Neuronal stem cell (in vitro differentiated cells): ENCODE results near the gene PRTFDC1.
"Not testable (repeated sequence)": the region's sequence is repeated elsewhere in the genome, so short reads cannot be mapped to it uniquely, and the experiment has no call there.

Experiments
- DNase-seq: peaks from one replicate; pipeline ENCODE4 v3.0.0-alpha.2; 2013; ENCODE audit warnings: low spot score
- H2AFZ ChIP-seq: one replicate; pipeline ENCODE4 v1.6.1; 2013; ENCODE audit warnings: mild to moderate bottlenecking, low read length, inconsistent platforms
- H2AK5ac ChIP-seq: 2 replicates; pipeline ENCODE4 v1.6.1; 2013; ENCODE audit warnings: low read depth, mild to moderate bottlenecking, inconsistent platforms, low read length, moderate library complexity, mixed read lengths
- H2BK120ac ChIP-seq: 2 replicates; pipeline ENCODE4 v1.6.1; 2013; ENCODE audit warnings: low read depth, mild to moderate bottlenecking, inconsistent platforms, low read length, moderate library complexity, mixed read lengths
- H2BK12ac ChIP-seq: one replicate; pipeline ENCODE4 v1.6.1; 2013; ENCODE audit warnings: low read length, inconsistent platforms
- H2BK15ac ChIP-seq: 2 replicates; pipeline ENCODE4 v1.6.1; 2013; ENCODE audit warnings: mild to moderate bottlenecking, low read length, inconsistent platforms, mixed read lengths
- H2BK5ac ChIP-seq: one replicate; pipeline ENCODE4 v1.6.1; 2013; ENCODE audit warnings: inconsistent platforms, mild to moderate bottlenecking, low read length, moderate library complexity
- H3K14ac ChIP-seq: one replicate; pipeline ENCODE4 v1.6.1; 2013; ENCODE audit warnings: low read length, inconsistent platforms
- H3K18ac ChIP-seq: 2 replicates; pipeline ENCODE4 v1.6.1; 2013; ENCODE audit warnings: low read length, inconsistent platforms
- H3K23ac ChIP-seq: 2 replicates; pipeline ENCODE4 v1.6.1; 2013; ENCODE audit warnings: low read depth, mild to moderate bottlenecking, mixed read lengths, low read length, inconsistent platforms; ENCODE audit not compliant: poor library complexity
- H3K27ac ChIP-seq: replicated peaks from 3 replicates; pipeline ENCODE4 v1.5.1; 2013; ENCODE audit warnings: low read length, inconsistent platforms
- H3K27me3 ChIP-seq, 3 experiments: 2 replicates each; pipeline ENCODE4 v1.6.1; 2013; ENCODE audit warnings: low read length in 3 of 3, mild to moderate bottlenecking in 2 of 3, inconsistent platforms in 1 of 3, low read depth in 1 of 3, mixed read lengths in 1 of 3, moderate library complexity in 1 of 3; ENCODE audit not compliant: control insufficient read depth in 3 of 3, insufficient read depth in 3 of 3
- H3K36me3 ChIP-seq, 2 donors: replicated peaks in 1 of 2; 2 replicates each; pipeline ENCODE4 v1.6.1; 2013; ENCODE audit warnings: low read length in 2 of 2; ENCODE audit not compliant: control insufficient read depth in 2 of 2, insufficient read depth in 2 of 2
- H3K4ac ChIP-seq: 2 replicates; pipeline ENCODE4 v1.6.1; 2013; ENCODE audit warnings: inconsistent platforms, mild to moderate bottlenecking, low read length, moderate library complexity
- H3K4me1 ChIP-seq, 2 donors: 1 replicate in 1 of 2; 2 replicates in 1 of 2; pipeline ENCODE4 v1.6.1; 2013; ENCODE audit warnings: low read length in 2 of 2, low read depth in 1 of 2; ENCODE audit not compliant: control insufficient read depth in 2 of 2, insufficient read depth in 1 of 2
- H3K4me2 ChIP-seq: one replicate; pipeline ENCODE4 v1.6.1; 2013; ENCODE audit warnings: mild to moderate bottlenecking, low read length, inconsistent platforms; ENCODE audit not compliant: insufficient read depth, poor library complexity, severe bottlenecking
- H3K4me3 ChIP-seq, 2 donors: 2 replicates each; pipeline ENCODE4 v1.5.1; 2013; ENCODE audit warnings: low read length in 2 of 2, mild to moderate bottlenecking in 2 of 2, inconsistent platforms in 1 of 2, moderate library complexity in 1 of 2
- H3K79me1 ChIP-seq: one replicate; pipeline ENCODE4 v1.6.1; 2013; ENCODE audit warnings: low read depth, mild to moderate bottlenecking, inconsistent platforms, low read length, moderate library complexity
- H3K9ac ChIP-seq: one replicate; pipeline ENCODE4 v1.6.1; 2013; ENCODE audit warnings: mild to moderate bottlenecking, low read depth, low read length, inconsistent platforms; ENCODE audit not compliant: poor library complexity
- H3K9me3 ChIP-seq, 2 donors: replicated peaks in 1 of 2; 2 replicates each; pipeline versions ENCODE3 to v1.6.1; 2013; ENCODE audit warnings: low read length in 2 of 2, mild to moderate bottlenecking in 2 of 2, inconsistent platforms in 1 of 2, low read depth in 1 of 2, mixed read lengths in 1 of 2, moderate library complexity in 1 of 2; ENCODE audit not compliant: control insufficient read depth in 2 of 2, insufficient read depth in 1 of 2
- H4K8ac ChIP-seq: one replicate; pipeline ENCODE4 v1.6.1; 2013; ENCODE audit warnings: low read depth, mild to moderate bottlenecking, inconsistent platforms, low read length, moderate library complexity
- H4K91ac ChIP-seq: one replicate; pipeline ENCODE4 v1.6.1; 2013; ENCODE audit warnings: low read length, low read depth, mild to moderate bottlenecking, inconsistent platforms; ENCODE audit not compliant: poor library complexity
- WGBS, 2 donors: extraction: QIAGEN DNeasy Blood & Tissue Kit; methylation state at CpG; one replicate each; pipeline ENCODE4 v1.1.7; 2013; ENCODE audit warnings: missing lambda C conversion rate in 2 of 2, mixed read lengths in 1 of 2; ENCODE audit not compliant: insufficient read length in 2 of 2, insufficient replicate concordance in 1 of 2; ENCODE audit errors: extremely low coverage in 2 of 2; 5-methylcytosine and 5-hydroxymethylcytosine counted together

Gene PRTFDC1

DNA sequence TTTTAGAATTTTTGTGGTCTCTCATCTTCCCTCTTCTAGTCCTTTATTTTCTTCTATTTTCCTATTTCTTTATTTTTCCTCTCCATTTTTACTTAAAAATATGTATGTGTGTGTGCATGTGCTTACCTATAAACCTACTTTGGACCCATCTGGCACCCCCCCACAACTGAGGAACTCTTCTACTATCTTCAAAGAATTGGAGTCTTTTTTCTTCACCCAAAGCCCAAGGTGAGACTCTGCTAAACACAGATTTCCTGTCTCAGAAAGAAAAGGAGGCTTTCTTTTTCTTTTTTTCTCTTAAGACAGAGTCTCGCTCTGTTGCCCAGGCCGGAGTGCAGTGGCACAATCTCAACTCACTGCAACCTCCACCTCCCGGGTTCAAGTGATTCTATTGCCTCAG, 24.2 kb downstream of the PRTFDC1 start:
- Histone ChIP-seq H3K4ac (no peak overlapping the region), H3K27ac (no peak overlapping the region), H2AFZ (no peak overlapping the region), H3K23ac (no peak overlapping the region), H2BK12ac (no peak overlapping the region), H3K4me2 (no peak overlapping the region), H3K27me3 (no peaks in the 10 kb centered on the region), H3K14ac (no peak overlapping the region), H2BK120ac (no peak overlapping the region), H3K36me3 (no peaks in the 10 kb centered on the region), H4K8ac (no peak overlapping the region), H3K9ac (no peak overlapping the region), H3K4me3 (no peak overlapping the region), H2AK5ac (no peak overlapping the region), H3K18ac (no peak overlapping the region), H3K79me1 (no peaks in the 10 kb centered on the region), H2BK15ac (no peak overlapping the region), H3K4me1 (no peaks in the 10 kb centered on the region), H3K9me3 (peaks cover 0 to 11% of the 10 kb centered on the region in 2 donors), H4K91ac (no peak overlapping the region), H2BK5ac (no peak overlapping the region)
- WGBS, 2 donors: no CpG with 5 or more reads among the region's 3 CpGs
- DNase-seq: no peak

GRCh38 chr10:24926557-24926956, 25.8 kb downstream of the PRTFDC1 start:
- WGBS, 2 donors: no CpG with 5 or more reads among the region's 8 CpGs
- H3K23ac ChIP-seq: no peak overlapping the region
- no peak overlapping the region for H3K18ac ChIP-seq
- no peak overlapping the region for H3K4ac ChIP-seq
- no peak overlapping the region for H3K4me3 ChIP-seq
- no peak overlapping the region for H2BK5ac ChIP-seq
- H4K8ac ChIP-seq: no peak overlapping the region
- peaks cover 0 to 2% of the 10 kb centered on the region in 2 donors for H3K36me3 ChIP-seq
- no peak overlapping the region for H4K91ac ChIP-seq
- no peak overlapping the region for H2BK15ac ChIP-seq
- no peaks in the 10 kb centered on the region for H3K27me3 ChIP-seq
- no peak overlapping the region for H2BK120ac ChIP-seq
- H3K27ac ChIP-seq: no peak overlapping the region
- no peak overlapping the region for H2AFZ ChIP-seq
- H3K9ac ChIP-seq: no peak overlapping the region
- no peak overlapping the region for H3K4me2 ChIP-seq
- DNase-seq: no peak
- H3K9me3 ChIP-seq: peaks cover 0 to 9% of the 10 kb centered on the region in 2 donors
- H3K4me1 ChIP-seq: peaks cover 0 to 1% of the 10 kb centered on the region in 2 donors
- H3K14ac ChIP-seq: no peak overlapping the region
- no peak overlapping the region for H2BK12ac ChIP-seq
- H3K79me1 ChIP-seq: no peaks in the 10 kb centered on the region
- no peak overlapping the region for H2AK5ac ChIP-seq

GRCh38 chr10:24925799-24926198, 26.6 kb downstream of the PRTFDC1 start:
- peaks cover 0 to 6% of the 10 kb centered on the region in 2 donors for H3K4me1 ChIP-seq

GRCh38 chr10:24924483-24924882, 27.9 kb downstream of the PRTFDC1 start:
- H2BK5ac ChIP-seq, DNase-seq, H3K27me3 ChIP-seq, H2BK15ac ChIP-seq, H3K79me1 ChIP-seq, H3K4me2 ChIP-seq, H4K91ac ChIP-seq, H2AFZ ChIP-seq, H3K18ac ChIP-seq, H4K8ac ChIP-seq, H2BK12ac ChIP-seq, H3K4ac ChIP-seq, H2AK5ac ChIP-seq, H3K4me1 ChIP-seq, H3K23ac ChIP-seq, H3K4me3 ChIP-seq, H2BK120ac ChIP-seq, H3K9ac ChIP-seq, H3K14ac ChIP-seq, H3K27ac ChIP-seq, H3K9me3 ChIP-seq, H3K36me3 ChIP-seq: not testable (repeated sequence)

More at GRCh38 chr10:24925799-24926198, 26.6 kb downstream of the PRTFDC1 start:
- H2BK120ac ChIP-seq: no peak overlapping the region
- no peak overlapping the region for H2AFZ ChIP-seq
- H3K79me1 ChIP-seq: no peaks in the 10 kb centered on the region
- no peaks in the 10 kb centered on the region for H3K27me3 ChIP-seq
- H3K18ac ChIP-seq: no peak overlapping the region
- H3K23ac ChIP-seq: no peak overlapping the region
- WGBS, 2 donors: no CpG with 5 or more reads among the region's 4 CpGs
- H4K8ac ChIP-seq: no peak overlapping the region
- H2BK15ac ChIP-seq: no peak overlapping the region
- H3K36me3 ChIP-seq: peaks cover 0 to 2% of the 10 kb centered on the region in 2 donors
- H3K9ac ChIP-seq: no peak overlapping the region
- no peak overlapping the region for H2AK5ac ChIP-seq
- DNase-seq: no peak
- no peak overlapping the region for H2BK5ac ChIP-seq
- no peak overlapping the region for H3K4me2 ChIP-seq
- H4K91ac ChIP-seq: no peak overlapping the region
- no peak overlapping the region for H3K4ac ChIP-seq
- H3K9me3 ChIP-seq: peaks cover 0 to 5% of the 10 kb centered on the region in 2 donors
- no peak overlapping the region for H3K14ac ChIP-seq
- no peak overlapping the region for H2BK12ac ChIP-seq
- H3K4me3 ChIP-seq: no peak overlapping the region
- no peak overlapping the region for H3K27ac ChIP-seq
